Neural progenitor cell (in vitro differentiated cells): ENCODE results near the gene TTYH3. TPM values are rescaled to one million over a fixed set of nuclear protein-coding genes. Genes with fewer than 3 reads are reported as not detected.
A peak's percentile ranks its signal among the peaks of the same experiment; 100 is the strongest.

Experiments used
- DNase-seq: peaks from one replicate; pipeline ENCODE4 v3.0.0-alpha.2; 2016; ENCODE audit warnings: low spot score
- H2AFZ ChIP-seq: fragments of 200-600 bp; sonication (generic); replicated peaks from 2 replicates; pipeline ENCODE4 v1.6.1; 2016; ENCODE audit warnings: antibody characterized with exemption
- H3F3A ChIP-seq: fragments of 200-600 bp; sonication (generic); 2 replicates; pipeline ENCODE4 v1.6.1; 2016; ENCODE audit warnings: antibody characterized with exemption, low read depth
- H3K27ac ChIP-seq: fragments of 200-600 bp; sonication (generic); 2 replicates; pipeline ENCODE4 v1.5.1; 2016; ENCODE audit warnings: mild to moderate bottlenecking
- H3K27me3 ChIP-seq: fragments of 200-600 bp; sonication (generic); 2 replicates; pipeline ENCODE4 v1.6.1; 2016; ENCODE audit warnings: mild to moderate bottlenecking, moderate library complexity
- H3K36me3 ChIP-seq: fragments of 200-600 bp; sonication (generic); 2 replicates; pipeline ENCODE4 v1.5.1; 2016
- H3K4me1 ChIP-seq: fragments of 200-600 bp; sonication (generic); 2 replicates; pipeline ENCODE4 v1.6.1; 2016; ENCODE audit warnings: mixed run types
- H3K4me2 ChIP-seq: fragments of 200-600 bp; sonication (generic); 2 replicates; pipeline ENCODE4 v1.6.1; 2016
- H3K4me3 ChIP-seq: fragments of 200-600 bp; sonication (generic); 2 replicates; pipeline ENCODE4 v1.5.1; 2016
- H3K79me2 ChIP-seq: fragments of 200-600 bp; sonication (generic); 2 replicates; pipeline ENCODE4 v1.6.1; 2016; ENCODE audit warnings: low read depth
- H3K9ac ChIP-seq: fragments of 200-600 bp; sonication (generic); 2 replicates; pipeline ENCODE4 v1.6.1; 2016
- H3K9me3 ChIP-seq: fragments of 200-600 bp; sonication (generic); 2 replicates; pipeline ENCODE4 v1.5.1; 2016; ENCODE audit warnings: low read depth
- H4K20me1 ChIP-seq: fragments of 200-600 bp; sonication (generic); 2 replicates; pipeline ENCODE4 v1.6.1; 2016; ENCODE audit warnings: low read depth
- H3K27ac Mint-ChIP-seq: 3 replicates; pipeline ENCODE4 v1.8.0; 2021; ENCODE audit warnings: mixed read lengths
- H3K27me3 Mint-ChIP-seq: 2 replicates; pipeline ENCODE4 v1.8.0; 2022; ENCODE audit warnings: low read depth, mild to moderate bottlenecking, inconsistent platforms, moderate library complexity, mixed read lengths; ENCODE audit not compliant: insufficient read depth
- H3K36me3 Mint-ChIP-seq: 3 replicates; pipeline ENCODE4 v1.8.0; 2021; ENCODE audit warnings: mixed read lengths
- H3K4me1 Mint-ChIP-seq: 3 replicates; pipeline ENCODE4 v1.8.0; 2021; ENCODE audit warnings: mixed read lengths
- H3K4me3 Mint-ChIP-seq: 3 replicates; pipeline ENCODE4 v1.8.0; 2021; ENCODE audit warnings: mild to moderate bottlenecking, moderate library complexity, mixed read lengths
- H3K9me3 Mint-ChIP-seq: 3 replicates; pipeline ENCODE4 v1.8.0; 2020; ENCODE audit warnings: mixed read lengths
- EZH2 ChIP-seq: fragments of 200-600 bp; sonication (generic); IDR thresholded peaks from 2 replicates; pipeline ENCODE4 v1.6.1; 2017; ENCODE audit warnings: antibody characterized with exemption, mild to moderate bottlenecking, moderate library complexity
- EZH2phosphoT487 ChIP-seq: fragments of 200-600 bp; sonication (generic); IDR thresholded peaks from 2 replicates; pipeline ENCODE4 v1.6.1; 2017; ENCODE audit warnings: antibody characterized with exemption
- total RNA-seq: library from RNA; depleted of rRNA; stranded (reverse); fragments of >200 nt; gene quantifications from 2 replicates; pipeline ENCODE4 v1.2.3, GENCODE V29; 2015; ENCODE audit warnings: low replicate concordance
- TF ChIP-seq, protein P1 (sequence below): fragments of 200-600 bp; sonication (generic); IDR thresholded peaks from 2 replicates; pipeline ENCODE4 v1.5.1; 2017; ENCODE audit warnings: antibody characterized with exemption, mild to moderate bottlenecking

Gene TTYH3
- 13.2 and 60.0 TPM in 2 replicates for total RNA-seq

- Mint-ChIP-seq H3K4me1 (peaks cover 39% of the 10 kb centered on the region), H3K36me3 (no peaks in the 10 kb centered on the region), H3K4me3 (peak within 1 kb of the TSS; percentile 94), H3K27ac (peak within 1 kb of the TSS; percentile 72), H3K9me3 (no peaks in the 10 kb centered on the region), H3K27me3 (peaks cover 4% of the 10 kb centered on the region)
- H3K9ac ChIP-seq, result peak within 1 kb of the TSS; percentile 89
- no peaks in the 10 kb centered on the region for H3K36me3 ChIP-seq
- H4K20me1 ChIP-seq, result peaks cover 51% of the 10 kb centered on the region
- H3K9me3 ChIP-seq, result no peaks in the 10 kb centered on the region
- no peak for DNase-seq
- no peak for TF ChIP-seq EZH2phosphoT487
- no peak for TF ChIP-seq EZH2
- TF ChIP-seq, protein P1, sequence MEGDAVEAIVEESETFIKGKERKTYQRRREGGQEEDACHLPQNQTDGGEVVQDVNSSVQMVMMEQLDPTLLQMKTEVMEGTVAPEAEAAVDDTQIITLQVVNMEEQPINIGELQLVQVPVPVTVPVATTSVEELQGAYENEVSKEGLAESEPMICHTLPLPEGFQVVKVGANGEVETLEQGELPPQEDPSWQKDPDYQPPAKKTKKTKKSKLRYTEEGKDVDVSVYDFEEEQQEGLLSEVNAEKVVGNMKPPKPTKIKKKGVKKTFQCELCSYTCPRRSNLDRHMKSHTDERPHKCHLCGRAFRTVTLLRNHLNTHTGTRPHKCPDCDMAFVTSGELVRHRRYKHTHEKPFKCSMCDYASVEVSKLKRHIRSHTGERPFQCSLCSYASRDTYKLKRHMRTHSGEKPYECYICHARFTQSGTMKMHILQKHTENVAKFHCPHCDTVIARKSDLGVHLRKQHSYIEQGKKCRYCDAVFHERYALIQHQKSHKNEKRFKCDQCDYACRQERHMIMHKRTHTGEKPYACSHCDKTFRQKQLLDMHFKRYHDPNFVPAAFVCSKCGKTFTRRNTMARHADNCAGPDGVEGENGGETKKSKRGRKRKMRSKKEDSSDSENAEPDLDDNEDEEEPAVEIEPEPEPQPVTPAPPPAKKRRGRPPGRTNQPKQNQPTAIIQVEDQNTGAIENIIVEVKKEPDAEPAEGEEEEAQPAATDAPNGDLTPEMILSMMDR, result no peak
- peaks cover 20% of the 10 kb centered on the region for H3F3A ChIP-seq
- no peak within 1 kb of the TSS for H3K27ac ChIP-seq
- H3K4me1 ChIP-seq, result peaks cover 9% of the 10 kb centered on the region
- no peaks in the 10 kb centered on the region for H3K27me3 ChIP-seq
- H3K4me3 ChIP-seq, result peak within 1 kb of the TSS; percentile 97
- H3K79me2 ChIP-seq, result peaks cover 52% of the 10 kb centered on the region
- H3K4me2 ChIP-seq, result peak within 1 kb of the TSS; percentile 94
- no peak within 1 kb of the TSS for H2AFZ ChIP-seq
Observed at GRCh38 chr7:2631946-2632732, at the start of gene TTYH3. Gene TTYH3 (plus strand): TSS chr7:2631986. CDS start chr7:2632156, 170 bp downstream.

- Histone ChIP-seq H2AFZ (no peak overlapping the region), H3K9ac (no peak overlapping the region), H3K27ac (no peak overlapping the region), H3K9me3 (no peaks in the 10 kb centered on the region), H3K4me2 (no peak overlapping the region), H4K20me1 (no peaks in the 10 kb centered on the region), H3K79me2 (no peaks in the 10 kb centered on the region), H3K36me3 (no peaks in the 10 kb centered on the region), H3K4me1 (peaks cover 3% of the 10 kb centered on the region), H3K27me3 (no peaks in the 10 kb centered on the region), H3K4me3 (no peak overlapping the region), H3F3A (peaks cover 6% of the 10 kb centered on the region)
- Mint-ChIP-seq H3K4me1 (peaks cover 4% of the 10 kb centered on the region), H3K27ac (no peak overlapping the region), H3K4me3 (no peak overlapping the region), H3K36me3 (peaks cover 23% of the 10 kb centered on the region), H3K9me3 (no peaks in the 10 kb centered on the region), H3K27me3 (peaks cover 2% of the 10 kb centered on the region)
- no peak for DNase-seq
- TF ChIP-seq, protein P1, result no peak
- TF ChIP-seq EZH2phosphoT487, result no peak
- no peak for TF ChIP-seq EZH2
Observed at GRCh38 chr7:2582006-2582735, 49.6 kb upstream of the TTYH3 start.

GRCh38 chr7:2583798-2584580 is 47.8 kb upstream of the TTYH3 start:
- Histone ChIP-seq H3K27me3 (no peaks in the 10 kb centered on the region), H3K9ac (no peak overlapping the region), H3K79me2 (no peaks in the 10 kb centered on the region), H4K20me1 (no peaks in the 10 kb centered on the region), H3K36me3 (no peaks in the 10 kb centered on the region), H3K4me1 (peaks cover 3% of the 10 kb centered on the region), H2AFZ (no peak overlapping the region), H3K9me3 (no peaks in the 10 kb centered on the region), H3K4me2 (no peak overlapping the region), H3F3A (peaks cover 6% of the 10 kb centered on the region), H3K4me3 (no peak overlapping the region), H3K27ac (no peak overlapping the region)
- TF ChIP-seq EZH2 (no peak), EZH2phosphoT487 (no peak)
- TF ChIP-seq, protein P1, result no peak
- Mint-ChIP-seq H3K4me3 (no peak overlapping the region), H3K27me3 (peaks cover 2% of the 10 kb centered on the region), H3K27ac (no peak overlapping the region), H3K36me3 (peaks cover 24% of the 10 kb centered on the region), H3K4me1 (peaks cover 4% of the 10 kb centered on the region), H3K9me3 (no peaks in the 10 kb centered on the region)
- no peak for DNase-seq
